Smooth muscle cell (in vitro differentiated cells): ENCODE measurements around the gene CYP27A1. TPM values are rescaled to one million over a fixed set of nuclear protein-coding genes. Genes with fewer than 3 reads are reported as not detected.
"Not testable (repeated sequence)": the region's sequence is repeated elsewhere in the genome, so short reads cannot be mapped to it uniquely, and the experiment has no call there.

Source experiments
- DNase-seq: peaks from one replicate; lab custom pipeline; 2025; ENCODE audit not compliant: unreplicated experiment; lab: John Stamatoyannopoulos, UW
- H2AFZ ChIP-seq: fragments of 200-600 bp; sonication (generic); 2 replicates; pipeline ENCODE4 v1.6.0; 2016; ENCODE audit warnings: antibody characterized with exemption, low read depth, mild to moderate bottlenecking
- H3F3A ChIP-seq: fragments of 200-600 bp; sonication (generic); 2 replicates; pipeline ENCODE4 v1.6.0; 2017; ENCODE audit warnings: antibody characterized with exemption, low read depth
- H3K27ac ChIP-seq: fragments of 200-600 bp; sonication (generic); 2 replicates; pipeline ENCODE4 v1.5.1; 2016; ENCODE audit warnings: low read depth, mild to moderate bottlenecking
- H3K27me3 ChIP-seq: fragments of 200-600 bp; sonication (generic); 2 replicates; pipeline ENCODE4 v1.6.1; 2016; ENCODE audit warnings: low read depth, mild to moderate bottlenecking
- H3K36me3 ChIP-seq: fragments of 200-600 bp; sonication (generic); 2 replicates; pipeline ENCODE4 v1.5.1; 2016; ENCODE audit warnings: low read depth
- H3K4me1 ChIP-seq: fragments of 200-600 bp; sonication (generic); 2 replicates; pipeline ENCODE4 v1.5.1; 2016; ENCODE audit warnings: low read depth
- H3K4me2 ChIP-seq: fragments of 200-600 bp; sonication (generic); 2 replicates; pipeline ENCODE4 v1.6.0; 2016; ENCODE audit warnings: mild to moderate bottlenecking
- H3K4me3 ChIP-seq: fragments of 200-600 bp; sonication (generic); 2 replicates; pipeline ENCODE4 v1.5.1; 2016; ENCODE audit warnings: mild to moderate bottlenecking
- H3K79me2 ChIP-seq: fragments of 200-600 bp; sonication (generic); 2 replicates; pipeline ENCODE4 v1.6.0; 2016; ENCODE audit warnings: low read depth, mild to moderate bottlenecking
- H3K9ac ChIP-seq: fragments of 200-600 bp; sonication (generic); 2 replicates; pipeline ENCODE4 v1.6.0; 2016; ENCODE audit warnings: low read depth
- H3K9me3 ChIP-seq: fragments of 200-600 bp; sonication (generic); replicated peaks from 2 replicates; pipeline ENCODE4 v1.5.1; 2016; ENCODE audit warnings: low read depth
- H4K20me1 ChIP-seq: fragments of 200-600 bp; sonication (generic); 2 replicates; pipeline ENCODE4 v1.6.0; 2016; ENCODE audit warnings: low read depth
- CTCF ChIP-seq: fragments of 200-600 bp; sonication (generic); IDR thresholded peaks from 2 replicates; pipeline ENCODE4 v1.5.1; 2017; ENCODE audit warnings: borderline replicate concordance, mild to moderate bottlenecking, antibody characterized with exemption; ENCODE audit not compliant: insufficient read depth, poor library complexity, severe bottlenecking
- WGBS: methylation state at CpG from one replicate; pipeline ENCODE4 v1.1.7; 2016; ENCODE audit warnings: low lambda C conversion rate; 5-methylcytosine and 5-hydroxymethylcytosine counted together
- polyA plus RNA-seq: library from polyadenylated mRNA; unstranded; fragments of >200 nt; fragmentation: Nextera tagmentation; extraction: Ambion mirVana; gene quantifications from 2 replicates; pipeline ENCODE4 v1.2.1, GENCODE V29; 2016
- total RNA-seq: library from RNA; depleted of rRNA; stranded (reverse); fragments of >200 nt; gene quantifications from 2 replicates; pipeline ENCODE4 v1.2.3, GENCODE V29; 2014

Gene CYP27A1
- total and polyA plus RNA-seq, 2 experiments from 2014 or later = 11.2 to 11.5 TPM

- Histone ChIP-seq H3K79me2 (no peaks in the 10 kb centered on the region), H3F3A (no peaks in the 10 kb centered on the region), H3K4me2 (no peak overlapping the region), H3K9me3 (no peaks in the 10 kb centered on the region), H3K27me3 (no peaks in the 10 kb centered on the region), H4K20me1 (no peaks in the 10 kb centered on the region), H3K27ac (no peak overlapping the region), H3K36me3 (peaks cover 4% of the 10 kb centered on the region), H3K9ac (no peak overlapping the region), H2AFZ (no peak overlapping the region), H3K4me1 (no peaks in the 10 kb centered on the region), H3K4me3 (no peak overlapping the region)
- no peak for DNase-seq
- WGBS = 97% methylated on average over 10 of the region's 10 CpGs
- no peak for TF ChIP-seq CTCF
These were observed 26.2 kb upstream of the CYP27A1 start for GRCh38 chr2:218755567-218756404.

GRCh38 chr2:218756599-218757377 lies 25.2 kb upstream of the CYP27A1 start:
- Histone ChIP-seq H3K4me1 (no peaks in the 10 kb centered on the region), H2AFZ (no peak overlapping the region), H3K9ac (no peak overlapping the region), H3K36me3 (no peaks in the 10 kb centered on the region), H3K9me3 (no peaks in the 10 kb centered on the region), H3K4me2 (no peak overlapping the region), H4K20me1 (no peaks in the 10 kb centered on the region), H3K79me2 (no peaks in the 10 kb centered on the region), H3K27me3 (no peaks in the 10 kb centered on the region), H3K27ac (no peak overlapping the region), H3K4me3 (no peak overlapping the region), H3F3A (no peaks in the 10 kb centered on the region)
- WGBS = 91% methylated on average over 6 of the region's 6 CpGs
- no peak for TF ChIP-seq CTCF
- DNase-seq = no peak

- Histone ChIP-seq H3K4me1 (no peaks in the 10 kb centered on the region), H3K9ac (no peak overlapping the region), H3K27me3 (no peaks in the 10 kb centered on the region), H2AFZ (no peak overlapping the region), H3K79me2 (no peaks in the 10 kb centered on the region), H3K9me3 (no peaks in the 10 kb centered on the region), H4K20me1 (no peaks in the 10 kb centered on the region), H3K27ac (no peak overlapping the region), H3K4me3 (no peak overlapping the region), H3K36me3 (no peaks in the 10 kb centered on the region), H3K4me2 (no peak overlapping the region), H3F3A (no peaks in the 10 kb centered on the region)
- DNase-seq = no peak
- WGBS = 90% methylated on average over 2 of the region's 2 CpGs
- TF ChIP-seq CTCF = no peak
These were observed 20.2 kb upstream of the CYP27A1 start for GRCh38 chr2:218761795-218762194.

- H3K4me2 ChIP-seq, H3K9me3 ChIP-seq, H3K4me3 ChIP-seq, DNase-seq, H3K27ac ChIP-seq, H3F3A ChIP-seq, H3K27me3 ChIP-seq, H3K4me1 ChIP-seq, H3K9ac ChIP-seq, H2AFZ ChIP-seq, H4K20me1 ChIP-seq, H3K36me3 ChIP-seq, H3K79me2 ChIP-seq: not testable (repeated sequence)
- 91% methylated on average over 5 of the region's 5 CpGs for WGBS
These were observed 9.2 kb upstream of the CYP27A1 start for GRCh38 chr2:218772759-218773158.
